Hematopoietic multipotent progenitor cell treated with erythropoietin and hydrocortisone succinate and interleukin-3 and kit ligand, for 15 days (in vitro differentiated cells): ENCODE data around the gene NFATC1.

Source experiments
- DNase-seq: peaks from one replicate; pipeline ENCODE4 v3.0.0-alpha.2; 2015; ENCODE audit warnings: low spot score

Gene NFATC1

GRCh38 chr18:79558196-79558932 is 162.6 kb downstream of the NFATC1 start:
- no peak for DNase-seq

- DNase-seq = no peak
These were observed 163.2 kb downstream of the NFATC1 start for GRCh38 chr18:79558933-79559416.

DNA sequence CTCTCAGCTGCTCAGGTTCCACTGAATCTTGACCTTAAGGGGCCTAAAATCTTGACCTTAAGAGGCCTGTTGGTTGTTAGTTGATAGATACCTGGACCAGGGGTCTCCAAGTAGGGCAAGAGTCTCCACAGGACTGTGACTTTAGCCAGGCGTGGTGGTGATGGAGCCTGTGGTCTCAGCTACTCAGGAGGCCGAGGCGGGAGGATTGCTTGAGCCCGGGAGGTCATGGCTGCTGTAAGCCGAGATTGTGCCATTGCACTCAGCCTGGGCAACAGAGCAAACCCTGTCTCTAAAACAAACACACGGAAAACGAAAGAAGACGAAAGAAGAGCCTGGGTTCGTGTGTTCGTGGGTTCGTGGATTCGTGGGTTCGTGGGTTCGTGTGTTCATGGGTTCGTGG is 163.7 kb downstream of the NFATC1 start:
- no peak for DNase-seq

GRCh38 chr18:79560042-79560860 is 164.5 kb downstream of the NFATC1 start:
- DNase-seq = no peak

DNA sequence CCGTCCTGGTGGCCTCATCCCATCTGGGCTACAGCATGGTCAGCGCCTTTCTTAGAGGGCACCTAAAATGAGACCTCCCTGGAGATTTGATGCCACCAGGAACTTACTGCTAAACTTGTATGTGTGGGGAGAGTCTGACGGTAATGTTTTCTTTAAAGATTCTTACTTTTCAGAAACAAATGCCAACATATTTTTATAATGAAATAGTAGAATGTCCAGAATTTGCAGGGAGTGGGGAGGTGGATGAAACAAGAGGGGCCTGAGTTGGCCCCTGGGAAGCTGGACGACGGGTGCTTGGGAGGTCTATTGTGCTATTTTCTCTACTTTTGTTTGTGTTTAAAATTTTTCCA is 165.1 kb downstream of the NFATC1 start:
- no peak for DNase-seq

- DNase-seq = no peak
These were observed 168.2 kb downstream of the NFATC1 start for GRCh38 chr18:79563949-79564348.

GRCh38 chr18:79564441-79564840 is 168.7 kb downstream of the NFATC1 start:
- no peak for DNase-seq

- DNase-seq = no peak
These were observed 171.2 kb downstream of the NFATC1 start for GRCh38 chr18:79566771-79567431.

DNA sequence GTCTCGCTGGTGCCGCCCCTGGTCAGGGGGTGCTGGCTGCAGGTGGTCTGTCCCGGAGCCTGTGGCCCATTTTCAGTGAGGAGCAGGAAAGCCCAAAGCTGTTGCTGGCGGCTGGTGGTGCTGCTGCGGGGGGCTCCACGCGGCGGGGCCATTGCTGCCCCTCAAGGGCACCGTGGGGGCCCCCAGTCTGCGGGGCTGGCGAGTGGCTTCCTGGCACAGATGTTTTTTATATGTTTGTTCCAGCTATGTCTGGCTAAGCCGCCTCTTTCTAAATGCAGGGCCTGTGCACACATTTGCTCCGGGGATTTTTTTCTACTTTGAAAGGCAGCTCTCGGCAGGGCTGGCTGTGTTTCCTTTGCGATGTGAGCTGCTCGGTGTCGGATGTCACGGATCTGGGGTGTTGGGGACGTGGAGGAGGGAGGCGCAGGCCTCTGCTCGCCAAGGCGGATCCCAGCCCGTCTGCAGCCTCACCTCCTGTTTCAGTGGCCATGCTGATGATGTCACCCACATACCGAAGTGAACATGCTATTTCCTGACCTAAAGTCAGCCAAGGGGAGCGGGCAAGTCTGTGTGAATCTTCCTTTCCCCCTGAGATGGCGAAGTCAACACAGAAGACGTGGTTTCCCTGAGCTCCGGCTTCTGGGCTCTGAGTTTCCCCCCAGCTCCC is 171.9 kb downstream of the NFATC1 start:
- DNase-seq = no peak

DNA sequence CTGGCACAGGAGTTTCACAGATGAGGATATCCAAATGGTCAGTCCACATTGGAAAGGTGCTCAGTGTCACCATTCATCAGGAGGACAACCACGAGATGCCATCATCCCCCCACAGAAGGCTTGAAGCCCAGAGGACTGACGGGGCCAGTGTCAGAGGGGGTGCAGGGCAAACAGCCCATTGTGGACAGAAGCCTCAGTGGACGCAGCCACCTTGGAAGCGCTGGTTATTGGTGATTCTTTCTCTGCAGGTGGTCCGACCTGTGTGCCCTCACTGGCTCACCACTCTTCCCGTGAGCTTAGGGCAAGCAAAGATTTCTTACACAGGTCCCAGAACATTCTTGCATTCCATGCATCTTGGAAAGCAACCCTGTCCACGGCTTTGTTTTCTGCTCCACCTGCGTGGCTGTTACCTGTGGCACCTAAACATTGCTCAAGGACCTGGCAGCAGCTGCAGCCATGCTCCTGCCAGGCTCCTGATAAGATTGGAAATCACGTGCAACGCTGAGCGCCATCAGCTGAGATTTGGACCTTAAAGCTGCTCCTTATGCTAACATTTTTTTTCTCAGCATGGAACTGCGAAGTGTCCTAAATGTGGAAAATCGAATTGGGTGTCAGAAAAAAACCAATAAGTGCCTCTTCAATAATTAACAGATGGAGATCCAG is 172.9 kb downstream of the NFATC1 start:
- no peak for DNase-seq

- DNase-seq = no peak
These were observed 174.0 kb downstream of the NFATC1 start for GRCh38 chr18:79569720-79570119.

- DNase-seq = no peak
These were observed 174.8 kb downstream of the NFATC1 start for GRCh38 chr18:79570266-79571201.

- no peak for DNase-seq
These were observed 175.7 kb downstream of the NFATC1 start for GRCh38 chr18:79571211-79572092.

DNA sequence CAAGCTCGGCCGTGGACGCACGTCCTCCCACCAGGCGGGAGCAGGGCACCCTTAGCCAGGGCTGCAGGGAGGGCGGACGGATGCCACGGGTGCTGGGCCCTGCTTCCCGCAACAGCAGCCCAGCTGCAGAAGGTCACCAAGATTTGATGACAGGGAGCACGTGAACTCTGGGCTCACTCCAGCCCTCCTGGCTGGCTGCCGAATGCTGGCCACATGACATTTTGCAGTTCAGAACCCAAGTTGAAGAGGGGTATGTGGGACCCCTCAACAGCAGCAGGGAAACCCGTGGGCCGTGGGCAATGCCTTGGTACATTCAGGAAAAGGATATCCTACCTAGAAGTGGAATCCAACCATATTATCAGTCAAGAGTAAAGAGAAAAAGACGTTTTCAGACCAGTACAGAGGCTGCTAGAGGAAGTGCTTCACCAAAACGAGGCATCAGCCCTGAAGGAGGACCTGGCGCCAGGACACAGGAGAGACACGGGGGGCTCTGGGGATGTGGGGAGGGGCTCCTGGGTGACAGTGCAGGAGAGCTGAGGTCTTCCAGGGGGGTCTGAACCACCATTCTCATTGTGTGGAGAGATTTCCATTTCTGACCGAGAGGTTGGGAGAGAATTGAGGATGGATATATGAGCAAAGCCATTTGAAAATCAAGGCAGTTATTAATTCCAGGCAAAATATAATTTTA is 176.5 kb downstream of the NFATC1 start:
- DNase-seq = no peak

DNA sequence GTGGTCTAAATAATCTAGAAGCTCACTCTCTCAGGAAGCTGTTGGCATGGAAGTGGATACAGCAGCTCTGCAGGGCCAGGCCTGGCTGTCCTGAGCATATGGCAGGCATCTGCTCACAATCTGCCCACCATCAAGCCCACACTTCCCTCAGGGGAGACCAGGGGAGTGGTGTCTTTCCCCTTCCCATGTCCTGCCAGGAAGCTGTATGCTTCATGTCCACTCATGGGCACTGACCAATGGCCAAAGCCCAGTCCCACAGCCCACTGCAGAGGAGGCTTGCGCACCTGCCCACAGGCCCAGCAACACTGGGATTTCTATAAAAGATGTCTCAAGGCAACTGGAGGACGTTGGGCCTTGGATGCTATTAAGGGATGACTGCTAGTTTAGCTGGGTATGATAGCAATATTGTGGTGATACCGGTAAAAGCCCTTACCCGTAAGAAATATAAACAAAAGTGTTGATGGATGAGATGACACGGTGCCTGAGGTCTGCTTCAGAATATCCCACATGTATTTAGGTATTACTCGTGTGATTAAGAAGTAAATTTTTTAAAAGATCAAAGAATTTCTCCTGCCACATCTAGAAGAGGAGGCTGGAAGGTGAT is 177.2 kb downstream of the NFATC1 start:
- no peak for DNase-seq

- DNase-seq = no peak
These were observed 178.3 kb downstream of the NFATC1 start for GRCh38 chr18:79573921-79574491.

GRCh38 chr18:79574938-79575525 is 179.3 kb downstream of the NFATC1 start:
- no peak for DNase-seq
